Cerebellar cortex (tissue), 1 donor: Measurements from ENCODE around the gene TNF.
"Not testable (repeated sequence)": the region's sequence is repeated elsewhere in the genome, so short reads cannot be mapped to it uniquely, and the experiment has no call there.

Experiments
- DNase-seq: peaks from one replicate; pipeline ENCODE4 v3.0.0-alpha.2; 2015; ENCODE audit warnings: low spot score

The TNF gene

GRCh38 chr6:31588871-31589650, 13.7 kb downstream of the TNF start:
- no peak for DNase-seq

GRCh38 chr6:31590691-31591090, 15.3 kb downstream of the TNF start:
- DNase-seq = not testable (repeated sequence)

GRCh38 chr6:31592396-31592771, 17.0 kb downstream of the TNF start:
- no peak for DNase-seq

GRCh38 chr6:31597006-31597405, 21.6 kb downstream of the TNF start:
- DNase-seq = no peak

GRCh38 chr6:31607317-31607716, 32.0 kb downstream of the TNF start:
- no peak for DNase-seq

GRCh38 chr6:31609519-31610406, 34.4 kb downstream of the TNF start:
- no peak for DNase-seq

- peak; percentile 42 for DNase-seq
Observed at GRCh38 chr6:31610968-31611367, 35.6 kb downstream of the TNF start.

GRCh38 chr6:31614075-31614619, 38.8 kb downstream of the TNF start:
- DNase-seq = no peak

- DNase-seq = no peak
Observed at GRCh38 chr6:31614684-31615578, 39.6 kb downstream of the TNF start, which contains the start of gene AIF1. Gene AIF1 (plus strand): TSS chr6:31615234. CDS start chr6:31615330, 96 bp downstream.

- DNase-seq = no peak
Observed at GRCh38 chr6:31615748-31616147, 40.4 kb downstream of the TNF start.

- DNase-seq = no peak
Observed at GRCh38 chr6:31617010-31617409, 41.6 kb downstream of the TNF start.

- DNase-seq = peak; percentile 100
Observed at GRCh38 chr6:31619805-31620585, 44.6 kb downstream of the TNF start.

GRCh38 chr6:31620586-31621319, 45.4 kb downstream of the TNF start, which contains the start of gene PRRC2A:
Gene PRRC2A (plus strand): TSS chr6:31620715. CDS start chr6:31622790, 2,075 bp downstream.
- no peak for DNase-seq

- DNase-seq = no peak
Observed at GRCh38 chr6:31621320-31621939, 46.1 kb downstream of the TNF start.

GRCh38 chr6:31621991-31622390, 46.6 kb downstream of the TNF start:
- DNase-seq = no peak

GRCh38 chr6:31622684-31623091, 47.3 kb downstream of the TNF start:
- DNase-seq = no peak

GRCh38 chr6:31624070-31624469, 48.7 kb downstream of the TNF start:
- no peak for DNase-seq

GRCh38 chr6:31626952-31627351, 51.6 kb downstream of the TNF start:
- no peak for DNase-seq

- DNase-seq = no peak
Observed at GRCh38 chr6:31627690-31628287, 52.4 kb downstream of the TNF start.
